ENCODE data around the gene SOX10.

The SOX10 gene

GRCh38 chr22:38018938-38019827 lies 34.8 kb upstream of the SOX10 start:
- no peak overlapping the region for H3K4me3 Mint-ChIP-seq

DNA sequence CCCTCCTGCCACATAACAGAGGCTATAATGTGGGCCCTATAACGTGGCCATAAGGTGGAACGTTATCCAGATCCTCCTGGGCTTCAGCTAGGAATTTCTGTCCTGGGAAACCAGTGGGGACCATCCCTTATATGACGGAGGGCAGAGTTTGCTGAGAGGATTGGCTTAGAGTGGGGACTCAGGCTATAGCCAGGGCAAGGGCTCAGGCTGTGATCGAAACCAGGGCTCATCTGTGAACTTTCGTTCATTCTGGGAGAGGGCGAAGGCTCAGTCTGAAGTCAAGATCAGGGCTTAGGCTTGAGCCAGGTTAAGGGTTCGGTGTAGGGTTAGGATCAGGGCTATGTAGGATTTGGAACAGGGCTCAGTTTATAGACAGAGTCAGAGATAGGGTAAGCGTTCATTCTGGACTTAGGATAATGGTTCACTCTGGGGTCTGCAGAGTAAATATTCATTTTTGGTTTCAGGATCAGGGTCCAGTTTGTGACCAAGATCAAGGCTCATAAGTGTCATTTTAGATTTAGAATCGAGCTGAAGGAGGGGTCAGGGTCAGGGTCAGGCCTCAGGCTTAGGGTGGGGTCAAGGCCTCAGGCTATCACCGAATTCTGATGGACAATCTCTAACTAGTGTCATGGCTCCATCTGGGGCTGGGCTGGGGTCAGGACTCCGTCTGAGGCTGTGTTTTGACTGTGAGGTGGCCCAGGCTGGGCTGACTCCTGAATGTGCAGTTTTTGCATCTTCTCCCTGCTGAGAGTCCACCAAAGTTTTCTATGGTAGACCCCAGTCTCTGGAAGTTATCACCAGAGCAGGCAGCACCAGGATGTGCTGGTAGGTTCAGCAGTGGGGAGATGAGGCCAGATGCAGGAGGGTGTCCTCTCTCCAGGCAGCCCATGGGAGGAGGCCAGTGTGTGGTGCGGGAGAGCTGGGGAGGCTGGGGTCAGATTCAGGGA lies 33.9 kb upstream of the SOX10 start:
- H3K36me3 Mint-ChIP-seq: no peaks in the 10 kb centered on the region
- H3K4me3 Mint-ChIP-seq: no peak overlapping the region
- no peaks in the 10 kb centered on the region for H3K27me3 Mint-ChIP-seq
- H3K4me1 Mint-ChIP-seq (ENCODE audit: low read depth): no peaks in the 10 kb centered on the region
- no peak overlapping the region for H3K27ac Mint-ChIP-seq
- H3K9me3 Mint-ChIP-seq (ENCODE audit: low read depth): no peaks in the 10 kb centered on the region

More at GRCh38 chr22:38018938-38019827, 34.8 kb upstream of the SOX10 start:
- Mint-ChIP-seq H3K4me1 (ENCODE audit: low read depth) (no peaks in the 10 kb centered on the region), H3K36me3 (no peaks in the 10 kb centered on the region), H3K27me3 (no peaks in the 10 kb centered on the region), H3K27ac (no peak overlapping the region), H3K9me3 (ENCODE audit: low read depth) (no peaks in the 10 kb centered on the region)

DNA sequence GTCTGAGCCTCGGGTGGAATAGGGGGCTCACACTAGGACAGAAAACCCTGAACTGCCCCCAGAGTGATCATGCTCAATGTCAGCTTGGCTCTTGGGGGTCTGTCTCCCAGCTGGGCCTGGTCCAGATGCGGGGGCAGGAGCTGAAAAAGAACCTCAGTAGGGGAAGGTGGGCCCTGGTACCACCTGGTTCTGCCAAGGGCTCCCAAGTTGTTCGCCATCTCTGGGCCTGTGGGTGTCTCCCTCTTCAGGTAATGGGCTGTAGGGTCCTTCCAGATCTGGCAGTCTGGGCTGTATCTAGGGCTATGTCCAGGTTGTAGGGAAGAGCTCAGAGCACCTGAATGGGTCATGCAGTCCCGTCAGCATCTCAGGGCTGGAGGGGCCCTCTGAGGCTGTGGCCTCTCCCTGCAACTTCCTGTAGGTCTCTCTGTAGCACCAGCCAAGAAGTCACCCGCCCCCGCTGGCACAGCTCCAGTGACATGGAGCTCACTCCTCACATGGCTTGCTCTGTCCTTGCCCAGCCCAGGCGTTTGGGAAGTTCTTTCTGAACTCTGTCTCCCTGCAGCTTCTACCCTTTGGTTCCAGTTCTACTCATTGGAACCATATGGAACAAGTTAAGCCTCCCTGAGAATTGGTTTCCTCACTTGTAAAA lies 33.0 kb upstream of the SOX10 start:
- Mint-ChIP-seq H3K9me3 (ENCODE audit: low read depth) (no peaks in the 10 kb centered on the region), H3K4me1 (ENCODE audit: low read depth) (no peaks in the 10 kb centered on the region), H3K4me3 (no peak overlapping the region), H3K36me3 (no peaks in the 10 kb centered on the region), H3K27ac (no peak overlapping the region), H3K27me3 (no peaks in the 10 kb centered on the region)

DNA sequence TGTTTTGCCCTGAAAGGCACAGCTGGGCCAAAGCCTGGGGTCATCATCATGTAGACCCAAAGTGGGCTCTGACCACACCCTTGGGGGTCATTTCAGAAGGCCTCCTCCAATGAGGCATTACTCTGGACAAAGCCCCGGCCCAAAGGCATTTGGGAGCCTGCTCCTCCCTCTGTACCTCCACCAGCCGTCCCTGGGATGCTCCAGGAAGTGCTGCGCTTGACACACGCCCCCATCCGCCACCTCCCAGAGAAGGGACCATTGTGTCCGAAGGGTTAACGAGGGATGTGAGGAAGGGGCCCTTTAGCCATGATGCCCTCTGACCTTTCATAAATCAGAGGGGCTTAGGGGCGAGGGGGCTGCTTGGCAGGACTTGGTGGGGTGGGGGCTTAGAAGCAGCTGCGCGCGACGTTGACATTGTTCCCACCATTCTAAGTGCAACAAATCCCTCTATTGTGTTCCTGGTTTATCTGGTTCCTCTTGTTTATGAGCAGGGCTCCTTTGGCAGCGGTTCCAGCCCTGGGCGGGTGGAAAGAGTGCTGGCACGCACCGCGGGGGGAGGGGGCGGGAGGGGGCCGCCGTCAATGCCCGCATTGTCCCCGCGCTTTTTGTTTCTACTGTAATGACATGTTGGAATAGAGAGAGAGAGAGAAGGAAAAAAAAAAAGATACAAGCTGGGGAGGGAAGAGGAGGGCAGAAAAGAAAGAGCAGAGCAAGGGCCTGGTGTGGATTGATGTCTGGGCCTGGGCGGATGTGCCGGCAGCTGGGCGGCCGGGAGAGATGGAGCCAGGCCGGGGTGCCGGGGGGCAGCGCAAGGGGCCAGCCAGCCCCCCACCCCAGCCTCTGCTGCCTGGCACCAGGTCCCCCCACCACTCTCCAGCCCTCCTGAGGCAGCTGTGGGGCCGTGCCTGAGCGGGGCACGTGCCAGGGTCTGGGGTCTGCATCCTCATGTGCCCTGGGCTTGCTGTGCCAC lies 32.1 kb upstream of the SOX10 start:
- no peak overlapping the region for H3K4me3 Mint-ChIP-seq
- H3K9me3 Mint-ChIP-seq (ENCODE audit: low read depth): no peaks in the 10 kb centered on the region
- H3K4me1 Mint-ChIP-seq (ENCODE audit: low read depth): no peaks in the 10 kb centered on the region
- no peaks in the 10 kb centered on the region for H3K36me3 Mint-ChIP-seq
- no peaks in the 10 kb centered on the region for H3K27me3 Mint-ChIP-seq
- no peak overlapping the region for H3K27ac Mint-ChIP-seq

GRCh38 chr22:38014083-38014482 lies 29.7 kb upstream of the SOX10 start:
- Mint-ChIP-seq H3K9me3 (ENCODE audit: low read depth) (no peaks in the 10 kb centered on the region), H3K4me3 (no peak overlapping the region), H3K36me3 (no peaks in the 10 kb centered on the region), H3K27ac (no peak overlapping the region), H3K4me1 (ENCODE audit: low read depth) (no peaks in the 10 kb centered on the region), H3K27me3 (no peaks in the 10 kb centered on the region)

DNA sequence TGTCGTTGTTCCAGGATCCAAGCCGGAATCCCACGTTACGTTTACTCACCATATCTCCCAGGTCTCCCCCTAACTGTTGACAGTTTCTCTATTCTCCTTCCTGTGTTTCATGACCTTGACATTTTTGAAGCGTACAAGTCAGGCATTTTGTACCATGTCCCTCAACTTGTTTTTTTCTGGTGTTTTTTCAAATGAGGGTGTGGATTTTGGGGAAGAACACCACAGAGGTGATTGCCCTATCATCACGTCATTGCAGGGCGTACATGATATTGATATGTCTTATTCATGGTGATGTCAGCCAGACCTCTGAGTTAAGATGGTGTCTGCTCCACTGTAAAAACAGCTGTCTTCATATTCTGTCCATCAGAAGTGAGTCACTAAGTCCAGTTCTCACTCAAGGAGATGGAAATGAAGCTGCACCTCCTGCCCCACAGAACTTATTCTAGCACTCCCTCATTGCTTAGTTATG lies 28.3 kb upstream of the SOX10 start:
- no peaks in the 10 kb centered on the region for H3K36me3 Mint-ChIP-seq
- H3K9me3 Mint-ChIP-seq (ENCODE audit: low read depth): no peaks in the 10 kb centered on the region
- no peaks in the 10 kb centered on the region for H3K27me3 Mint-ChIP-seq
- H3K4me3 Mint-ChIP-seq: no peak overlapping the region
- H3K27ac Mint-ChIP-seq: no peak overlapping the region
- peaks cover 2% of the 10 kb centered on the region for H3K4me1 Mint-ChIP-seq (ENCODE audit: low read depth)

GRCh38 chr22:38009000-38009806 lies 24.8 kb upstream of the SOX10 start:
- H3K27ac Mint-ChIP-seq: peak overlapping the region; percentile 23
- peaks cover 2% of the 10 kb centered on the region for H3K4me1 Mint-ChIP-seq (ENCODE audit: low read depth)
- no peaks in the 10 kb centered on the region for H3K27me3 Mint-ChIP-seq
- H3K36me3 Mint-ChIP-seq: no peaks in the 10 kb centered on the region
- H3K4me3 Mint-ChIP-seq: no peak overlapping the region
- no peaks in the 10 kb centered on the region for H3K9me3 Mint-ChIP-seq (ENCODE audit: low read depth)

DNA sequence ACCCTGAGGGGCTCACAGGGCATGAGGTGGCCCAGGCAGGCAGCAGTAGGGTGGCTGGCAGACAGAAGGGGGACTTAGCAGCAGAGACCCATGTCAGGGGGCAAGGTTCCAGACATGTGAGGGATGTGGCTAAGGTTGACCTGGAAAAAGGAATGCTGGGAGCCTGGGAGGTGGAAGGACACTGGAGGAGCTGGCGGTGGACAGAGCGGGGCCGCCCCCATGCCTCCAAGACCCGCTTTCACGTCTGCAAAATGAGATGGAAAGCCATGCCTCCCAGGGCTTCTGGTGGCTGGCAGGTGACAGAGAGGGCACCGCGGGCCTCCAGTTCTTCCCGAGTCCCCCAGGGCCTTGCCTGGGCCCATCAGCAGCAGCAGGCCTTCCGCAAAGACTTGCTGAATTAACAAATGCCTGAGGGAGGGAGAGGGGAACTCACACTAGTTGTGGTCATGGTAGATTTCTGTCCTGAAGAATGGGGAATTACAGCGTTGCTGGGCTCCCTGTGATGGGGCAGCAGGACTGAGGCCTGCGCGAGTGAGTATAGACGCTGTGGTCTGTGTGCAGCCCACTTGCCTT lies 23.1 kb upstream of the SOX10 start:
- Mint-ChIP-seq H3K27ac (no peak overlapping the region), H3K27me3 (no peaks in the 10 kb centered on the region), H3K4me3 (no peak overlapping the region), H3K36me3 (no peaks in the 10 kb centered on the region), H3K4me1 (ENCODE audit: low read depth) (peaks cover 2% of the 10 kb centered on the region), H3K9me3 (ENCODE audit: low read depth) (no peaks in the 10 kb centered on the region)

- no peaks in the 10 kb centered on the region for H3K27me3 Mint-ChIP-seq
- H3K27ac Mint-ChIP-seq: no peak overlapping the region
- H3K4me3 Mint-ChIP-seq: no peak overlapping the region
- H3K4me1 Mint-ChIP-seq (ENCODE audit: low read depth): peaks cover 2% of the 10 kb centered on the region
- H3K36me3 Mint-ChIP-seq: no peaks in the 10 kb centered on the region
- no peaks in the 10 kb centered on the region for H3K9me3 Mint-ChIP-seq (ENCODE audit: low read depth)
These were observed 22.6 kb upstream of the SOX10 start for GRCh38 chr22:38006906-38007305.

GRCh38 chr22:38005943-38006342 lies 21.6 kb upstream of the SOX10 start:
- Mint-ChIP-seq H3K4me1 (ENCODE audit: low read depth) (peaks cover 2% of the 10 kb centered on the region), H3K36me3 (peaks cover 2% of the 10 kb centered on the region), H3K27ac (no peak overlapping the region), H3K4me3 (no peak overlapping the region), H3K9me3 (ENCODE audit: low read depth) (no peaks in the 10 kb centered on the region), H3K27me3 (no peaks in the 10 kb centered on the region)

DNA sequence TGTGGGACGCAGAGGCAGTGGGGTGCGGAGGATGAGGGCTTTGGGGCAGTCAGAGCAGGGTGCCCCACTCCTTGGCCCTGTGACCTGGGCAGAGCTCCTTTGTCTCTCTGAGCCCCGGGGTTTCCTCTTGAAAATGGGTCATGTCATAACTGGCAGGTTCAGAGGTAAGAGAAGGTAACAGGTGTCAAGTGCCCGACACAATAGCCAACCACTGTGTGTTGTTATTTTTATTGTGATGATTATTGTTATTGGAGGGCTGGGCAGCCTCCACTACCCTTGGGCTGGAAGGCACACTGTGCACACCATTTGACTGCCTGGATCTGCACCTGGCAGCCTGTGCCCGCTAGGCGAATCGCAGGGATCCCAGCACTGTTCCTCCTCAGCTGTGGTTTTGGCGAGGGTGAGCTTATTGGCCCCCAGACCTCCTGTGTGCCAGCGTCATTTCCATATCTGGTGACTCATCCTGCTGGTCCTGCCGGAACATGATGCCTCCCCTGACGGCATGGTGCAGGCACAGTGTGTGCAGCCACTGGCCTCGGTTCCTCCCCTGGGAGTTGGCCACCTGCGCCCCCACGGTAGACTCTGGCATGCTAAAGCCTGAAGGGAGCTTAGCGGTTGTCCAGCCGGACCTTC lies 15.4 kb upstream of the SOX10 start:
- H3K36me3 Mint-ChIP-seq: peaks cover 2% of the 10 kb centered on the region
- H3K27ac Mint-ChIP-seq: no peak overlapping the region
- H3K4me3 Mint-ChIP-seq: no peak overlapping the region
- H3K9me3 Mint-ChIP-seq (ENCODE audit: low read depth): no peaks in the 10 kb centered on the region
- H3K4me1 Mint-ChIP-seq (ENCODE audit: low read depth): peaks cover 5% of the 10 kb centered on the region
- no peaks in the 10 kb centered on the region for H3K27me3 Mint-ChIP-seq

GRCh38 chr22:37999236-37999635 lies 14.9 kb upstream of the SOX10 start:
- Mint-ChIP-seq H3K4me1 (ENCODE audit: low read depth) (peaks cover 5% of the 10 kb centered on the region), H3K4me3 (no peak overlapping the region), H3K36me3 (peaks cover 2% of the 10 kb centered on the region), H3K9me3 (ENCODE audit: low read depth) (no peaks in the 10 kb centered on the region), H3K27me3 (no peaks in the 10 kb centered on the region), H3K27ac (no peak overlapping the region)

- no peaks in the 10 kb centered on the region for H3K9me3 Mint-ChIP-seq (ENCODE audit: low read depth)
- no peak overlapping the region for H3K27ac Mint-ChIP-seq
- peaks cover 7% of the 10 kb centered on the region for H3K4me1 Mint-ChIP-seq (ENCODE audit: low read depth)
These were observed 14.2 kb upstream of the SOX10 start for GRCh38 chr22:37998543-37998942.

More at GRCh38 chr22:37998543-37998942, 14.2 kb upstream of the SOX10 start:
- peaks cover 2% of the 10 kb centered on the region for H3K36me3 Mint-ChIP-seq
- H3K4me3 Mint-ChIP-seq: no peak overlapping the region
- H3K27me3 Mint-ChIP-seq: no peaks in the 10 kb centered on the region

All from activated naive CD8-positive, alpha-beta T cell (primary cell).